Ishikawa (cell line): ENCODE results near the gene STUM.

Experiments used
- CEBPB ChIP-seq: IDR thresholded peaks from 2 replicates; pipeline ENCODE4 v1.6.1; 2012
- CREB1 ChIP-seq: IDR thresholded peaks from 2 replicates; pipeline ENCODE4 v1.6.1; 2012; ENCODE audit warnings: low read depth
- EGR1 ChIP-seq: IDR thresholded peaks from 2 replicates; pipeline ENCODE4 v1.6.1; 2012
- EP300 ChIP-seq: IDR thresholded peaks from 2 replicates; pipeline ENCODE4 v1.6.1; 2012; ENCODE audit warnings: borderline replicate concordance
- FOXM1 ChIP-seq: IDR thresholded peaks from 2 replicates; pipeline ENCODE4 v1.6.1; 2012; ENCODE audit warnings: low read depth, borderline replicate concordance
- NFIC ChIP-seq: IDR thresholded peaks from 2 replicates; pipeline ENCODE4 v1.6.1; 2012
- RAD21 ChIP-seq: IDR thresholded peaks from 2 replicates; pipeline ENCODE4 v1.6.1; 2012; ENCODE audit warnings: low read depth
- TAF1 ChIP-seq: IDR thresholded peaks from 2 replicates; pipeline ENCODE4 v1.6.1; 2012; ENCODE audit warnings: low read depth, mild to moderate bottlenecking
- TCF12 ChIP-seq: IDR thresholded peaks from 2 replicates; pipeline ENCODE4 v1.6.1; 2012; ENCODE audit warnings: low read depth
- TEAD4 ChIP-seq: IDR thresholded peaks from 2 replicates; pipeline ENCODE4 v1.6.1; 2012
- YY1 ChIP-seq: IDR thresholded peaks from 2 replicates; pipeline ENCODE4 v1.6.1; 2012; ENCODE audit warnings: low read depth
- ZBTB7A ChIP-seq: IDR thresholded peaks from 2 replicates; pipeline ENCODE4 v1.6.1; 2012; ENCODE audit warnings: low read depth
- TF ChIP-seq, protein P1 (sequence below): IDR thresholded peaks from 2 replicates; pipeline ENCODE4 v1.6.1; 2012; ENCODE audit warnings: low read depth, mild to moderate bottlenecking
- TF ChIP-seq, protein P2 (sequence below): IDR thresholded peaks from 2 replicates; pipeline ENCODE4 v1.6.1; 2012
- TF ChIP-seq, protein P3 (sequence below): IDR thresholded peaks from 2 replicates; pipeline ENCODE4 v1.6.1; 2012

The STUM gene

DNA sequence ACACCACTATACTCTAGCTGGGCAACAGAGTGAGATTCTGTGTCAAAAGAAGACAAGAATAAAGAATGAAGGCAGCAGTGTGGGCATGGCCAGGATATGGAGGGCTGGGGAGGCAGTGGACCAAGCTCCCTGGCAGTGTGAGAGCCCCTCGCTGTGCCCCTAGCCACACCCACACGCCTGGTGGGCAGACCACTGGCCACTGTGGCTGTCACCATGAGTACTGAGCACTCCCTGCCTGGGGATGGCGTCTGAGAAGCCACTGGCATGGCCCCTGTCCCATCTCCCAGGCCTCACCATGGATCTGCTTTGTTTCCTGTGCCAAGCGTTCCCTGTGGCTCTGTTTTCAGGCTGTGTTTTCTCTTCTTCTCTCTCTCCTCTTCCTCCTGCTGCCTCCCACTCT, 51.7 kb downstream of the STUM start:
- TF ChIP-seq ZBTB7A = no peak
- no peak for TF ChIP-seq RAD21
- no peak for TF ChIP-seq CREB1
- TF ChIP-seq CEBPB = no peak
- TF ChIP-seq NFIC = no peak
- no peak for TF ChIP-seq FOXM1
- TF ChIP-seq TEAD4 = no peak
- no peak for TF ChIP-seq EP300
- TF ChIP-seq, protein P1, sequence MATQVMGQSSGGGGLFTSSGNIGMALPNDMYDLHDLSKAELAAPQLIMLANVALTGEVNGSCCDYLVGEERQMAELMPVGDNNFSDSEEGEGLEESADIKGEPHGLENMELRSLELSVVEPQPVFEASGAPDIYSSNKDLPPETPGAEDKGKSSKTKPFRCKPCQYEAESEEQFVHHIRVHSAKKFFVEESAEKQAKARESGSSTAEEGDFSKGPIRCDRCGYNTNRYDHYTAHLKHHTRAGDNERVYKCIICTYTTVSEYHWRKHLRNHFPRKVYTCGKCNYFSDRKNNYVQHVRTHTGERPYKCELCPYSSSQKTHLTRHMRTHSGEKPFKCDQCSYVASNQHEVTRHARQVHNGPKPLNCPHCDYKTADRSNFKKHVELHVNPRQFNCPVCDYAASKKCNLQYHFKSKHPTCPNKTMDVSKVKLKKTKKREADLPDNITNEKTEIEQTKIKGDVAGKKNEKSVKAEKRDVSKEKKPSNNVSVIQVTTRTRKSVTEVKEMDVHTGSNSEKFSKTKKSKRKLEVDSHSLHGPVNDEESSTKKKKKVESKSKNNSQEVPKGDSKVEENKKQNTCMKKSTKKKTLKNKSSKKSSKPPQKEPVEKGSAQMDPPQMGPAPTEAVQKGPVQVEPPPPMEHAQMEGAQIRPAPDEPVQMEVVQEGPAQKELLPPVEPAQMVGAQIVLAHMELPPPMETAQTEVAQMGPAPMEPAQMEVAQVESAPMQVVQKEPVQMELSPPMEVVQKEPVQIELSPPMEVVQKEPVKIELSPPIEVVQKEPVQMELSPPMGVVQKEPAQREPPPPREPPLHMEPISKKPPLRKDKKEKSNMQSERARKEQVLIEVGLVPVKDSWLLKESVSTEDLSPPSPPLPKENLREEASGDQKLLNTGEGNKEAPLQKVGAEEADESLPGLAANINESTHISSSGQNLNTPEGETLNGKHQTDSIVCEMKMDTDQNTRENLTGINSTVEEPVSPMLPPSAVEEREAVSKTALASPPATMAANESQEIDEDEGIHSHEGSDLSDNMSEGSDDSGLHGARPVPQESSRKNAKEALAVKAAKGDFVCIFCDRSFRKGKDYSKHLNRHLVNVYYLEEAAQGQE = no peak
- TF ChIP-seq, protein P2, sequence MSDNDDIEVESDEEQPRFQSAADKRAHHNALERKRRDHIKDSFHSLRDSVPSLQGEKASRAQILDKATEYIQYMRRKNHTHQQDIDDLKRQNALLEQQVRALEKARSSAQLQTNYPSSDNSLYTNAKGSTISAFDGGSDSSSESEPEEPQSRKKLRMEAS = no peak
- TF ChIP-seq EGR1 = no peak
- TF ChIP-seq TCF12 = no peak

GRCh38 chr1:226601456-226601855, 52.9 kb downstream of the STUM start:
- TF ChIP-seq CREB1 (no peak), ZBTB7A (no peak), NFIC (no peak), RAD21 (no peak), TEAD4 (no peak), EP300 (no peak)
- TF ChIP-seq, protein P2 = no peak
- TF ChIP-seq, protein P3, sequence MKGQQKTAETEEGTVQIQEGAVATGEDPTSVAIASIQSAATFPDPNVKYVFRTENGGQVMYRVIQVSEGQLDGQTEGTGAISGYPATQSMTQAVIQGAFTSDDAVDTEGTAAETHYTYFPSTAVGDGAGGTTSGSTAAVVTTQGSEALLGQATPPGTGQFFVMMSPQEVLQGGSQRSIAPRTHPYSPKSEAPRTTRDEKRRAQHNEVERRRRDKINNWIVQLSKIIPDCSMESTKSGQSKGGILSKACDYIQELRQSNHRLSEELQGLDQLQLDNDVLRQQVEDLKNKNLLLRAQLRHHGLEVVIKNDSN = no peak

DNA sequence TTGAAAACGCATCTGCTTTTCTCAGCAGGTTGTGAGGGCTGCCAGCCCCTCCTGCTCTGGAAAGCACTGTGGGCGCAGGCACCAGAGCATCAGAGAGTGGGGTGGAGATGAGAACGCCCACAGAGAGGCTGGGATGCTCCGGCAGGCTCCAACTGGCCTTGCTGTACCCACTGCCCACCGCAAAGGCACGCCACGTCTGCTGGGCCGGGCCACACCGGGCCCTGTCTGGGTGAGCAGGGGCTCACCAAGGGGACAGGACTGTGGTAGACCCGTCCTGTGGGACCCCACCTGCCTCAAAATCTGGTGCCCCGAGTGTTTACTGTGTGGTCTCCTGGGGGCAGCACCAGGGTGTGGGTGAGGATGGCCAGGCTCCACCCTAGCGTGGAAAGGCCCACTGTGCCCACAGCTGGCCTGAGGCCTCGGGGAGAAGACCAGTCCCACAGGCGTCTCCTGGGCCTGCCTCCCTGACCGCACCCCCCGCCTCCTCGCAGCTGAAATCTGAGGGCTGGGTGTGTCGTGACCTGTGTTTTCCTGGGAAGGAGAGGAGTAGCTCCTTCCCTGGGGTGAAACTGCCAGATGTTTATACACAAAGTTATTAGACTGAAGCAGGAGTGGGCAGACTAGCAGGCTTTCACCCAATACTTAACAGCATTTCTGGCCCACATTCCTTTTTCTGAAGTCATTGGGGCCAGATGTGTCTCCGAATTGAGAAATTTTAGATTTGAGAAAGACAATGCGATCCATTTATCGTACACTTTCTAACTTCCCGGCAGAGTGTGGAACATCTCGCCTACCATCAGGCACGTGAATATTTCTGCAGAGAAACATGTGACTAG, 53.8 kb downstream of the STUM start:
- TF ChIP-seq TEAD4 (no peak), YY1 (no peak), TCF12 (no peak), CEBPB (no peak), CREB1 (no peak), NFIC (no peak)

- TF ChIP-seq TCF12 (no peak), TAF1 (no peak), EP300 (no peak), TEAD4 (no peak), RAD21 (no peak), YY1 (no peak), CEBPB (no peak), ZBTB7A (no peak), CREB1 (no peak), EGR1 (no peak), FOXM1 (no peak), NFIC (no peak)
- TF ChIP-seq, protein P2 = no peak
- TF ChIP-seq, protein P3 = no peak
- TF ChIP-seq, protein P1 = no peak
Observed at GRCh38 chr1:226603022-226603857, 54.7 kb downstream of the STUM start.
